HG02623 (cell line): Measurements from ENCODE around the gene SRC.

Experiments used
- ATAC-seq: cut with Tn5 transposase; IDR thresholded peaks from one replicate; pipeline ENCODE4 v1.9.1; 2021; ENCODE audit warnings: moderate library complexity; ENCODE audit not compliant: unreplicated experiment

The SRC gene

DNA sequence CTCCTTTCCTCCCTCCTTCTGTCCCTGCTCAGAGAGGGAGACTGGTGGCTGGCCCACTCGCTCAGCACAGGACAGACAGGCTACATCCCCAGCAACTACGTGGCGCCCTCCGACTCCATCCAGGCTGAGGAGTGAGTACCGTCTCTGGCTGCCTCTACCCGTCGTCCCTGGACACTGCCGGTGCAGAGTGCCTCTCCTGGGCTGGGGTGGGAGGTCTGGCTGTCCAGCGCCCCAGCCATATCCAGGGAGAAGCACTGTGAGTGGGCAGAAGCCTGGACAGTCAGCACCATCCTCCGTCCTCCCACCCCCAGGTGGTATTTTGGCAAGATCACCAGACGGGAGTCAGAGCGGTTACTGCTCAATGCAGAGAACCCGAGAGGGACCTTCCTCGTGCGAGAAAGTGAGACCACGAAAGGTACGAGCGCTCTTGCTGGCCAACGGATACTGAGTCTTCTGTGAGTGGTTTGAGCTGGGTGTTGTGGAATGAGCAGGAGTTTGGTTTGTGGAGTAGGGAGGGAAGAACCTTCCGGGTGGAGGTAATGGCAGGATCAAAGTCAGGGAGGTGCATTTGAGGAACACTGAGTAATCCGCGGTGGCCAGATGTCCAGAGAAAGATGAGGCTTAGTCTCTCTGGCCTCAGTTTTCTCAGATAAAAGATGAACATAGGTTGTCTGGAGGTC lies 48.1 kb downstream of the SRC start:
- ATAC-seq: no peak

DNA sequence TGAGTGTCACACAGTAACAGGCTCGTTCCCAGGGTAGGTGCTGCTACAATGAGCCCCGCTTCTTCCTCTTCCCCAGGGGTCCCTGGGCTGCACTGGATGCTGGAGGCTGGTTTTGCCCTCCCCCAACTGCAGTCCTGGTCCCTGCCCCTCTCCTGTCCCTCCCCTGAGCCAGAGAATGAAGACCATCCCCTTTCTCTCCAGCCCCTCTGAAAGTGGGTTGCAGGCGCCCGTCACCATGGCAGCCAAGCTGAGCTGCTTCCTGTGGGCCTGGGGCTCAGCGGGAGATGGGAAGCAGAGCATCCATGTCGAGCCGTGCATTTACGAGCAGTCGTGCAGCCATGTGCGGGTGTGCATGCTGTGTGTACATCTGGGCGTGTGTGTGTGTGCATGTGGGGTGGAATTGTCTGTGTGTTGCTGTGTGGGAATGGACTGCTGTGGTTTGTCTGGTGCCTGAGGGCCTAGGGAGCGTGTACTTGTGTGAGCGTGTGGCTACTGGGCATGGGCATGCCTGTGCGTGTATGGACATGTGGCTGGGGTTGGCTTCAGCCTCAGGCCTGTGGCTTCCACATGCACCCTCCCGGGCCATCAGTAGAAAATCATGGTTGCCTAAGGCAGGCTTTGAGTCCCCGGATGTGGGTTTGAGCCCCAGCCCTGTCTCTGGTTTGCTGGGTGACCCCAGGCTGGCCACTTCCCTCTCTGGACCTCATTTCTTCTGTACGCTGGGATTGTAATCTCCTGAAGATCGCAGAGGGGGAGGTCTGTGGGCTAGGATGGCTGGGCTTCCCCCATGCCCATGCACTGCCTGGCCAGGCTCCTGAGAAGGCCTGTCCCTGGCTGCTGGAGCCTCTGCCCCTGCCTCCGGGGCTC lies 48.8 kb downstream of the SRC start:
- ATAC-seq: no peak

- ATAC-seq: no peak
Measured at GRCh38 chr20:37395410-37395797, 49.5 kb downstream of the SRC start.

DNA sequence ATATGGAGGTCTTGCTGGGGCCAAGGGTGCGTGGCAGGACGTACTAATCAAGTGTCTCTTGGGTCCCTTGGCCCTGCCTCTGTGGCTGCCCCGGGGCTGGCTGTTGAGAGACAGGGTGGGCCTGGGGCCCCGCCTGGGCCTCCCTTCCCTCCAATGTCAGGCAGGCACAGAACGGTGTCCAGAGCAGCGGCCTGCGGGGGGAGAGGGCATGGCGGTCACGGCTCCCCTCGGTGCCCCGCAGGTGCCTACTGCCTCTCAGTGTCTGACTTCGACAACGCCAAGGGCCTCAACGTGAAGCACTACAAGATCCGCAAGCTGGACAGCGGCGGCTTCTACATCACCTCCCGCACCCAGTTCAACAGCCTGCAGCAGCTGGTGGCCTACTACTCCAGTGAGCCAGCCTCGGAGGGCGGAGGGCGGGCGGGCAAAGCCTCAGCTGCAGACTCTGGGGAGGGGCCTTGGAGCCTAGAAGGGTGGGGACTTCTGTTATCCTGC lies 50.0 kb downstream of the SRC start:
- no peak for ATAC-seq

- no peak for ATAC-seq
Measured at GRCh38 chr20:37396416-37397075, 50.6 kb downstream of the SRC start.

DNA sequence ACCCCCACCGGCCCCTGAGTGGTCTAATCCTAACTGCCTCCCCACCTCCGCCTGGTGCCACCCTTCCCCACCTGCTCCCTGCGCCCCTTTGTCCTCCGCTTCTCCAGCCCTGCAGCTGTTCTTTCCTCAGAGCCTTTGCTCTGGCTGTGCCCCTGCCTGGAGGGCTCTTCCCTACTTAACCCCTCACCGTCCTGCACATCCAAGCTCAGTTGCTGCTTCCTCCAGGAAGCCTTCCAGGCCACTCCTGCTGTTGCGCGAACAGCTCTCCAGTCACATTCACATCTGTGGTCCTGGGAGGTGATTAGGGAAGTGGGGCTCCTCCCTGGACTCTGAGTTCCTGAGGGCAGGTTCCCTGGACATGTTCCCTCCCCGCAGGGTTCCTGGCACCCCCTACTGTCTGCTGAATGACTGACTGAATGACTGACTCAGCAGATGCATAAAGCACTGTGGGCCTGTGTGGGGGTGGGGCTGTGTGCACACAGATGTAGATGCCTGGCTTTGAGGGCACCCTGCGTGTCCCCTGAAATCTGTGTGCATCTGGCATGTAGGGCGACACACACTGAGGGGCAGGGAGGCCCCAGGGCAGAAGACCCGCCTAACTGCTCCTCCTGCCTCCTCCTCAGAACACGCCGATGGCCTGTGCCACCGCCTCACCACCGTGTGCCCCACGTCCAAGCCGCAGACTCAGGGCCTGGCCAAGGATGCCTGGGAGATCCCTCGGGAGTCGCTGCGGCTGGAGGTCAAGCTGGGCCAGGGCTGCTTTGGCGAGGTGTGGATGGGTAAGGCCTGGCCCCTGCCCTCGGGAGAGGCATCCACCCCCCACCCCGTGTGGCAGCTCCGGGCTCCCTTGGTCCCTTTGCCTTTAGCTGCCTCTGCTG lies 51.4 kb downstream of the SRC start:
- no peak for ATAC-seq

- ATAC-seq: no peak
Measured at GRCh38 chr20:37397954-37398749, 52.2 kb downstream of the SRC start.

DNA sequence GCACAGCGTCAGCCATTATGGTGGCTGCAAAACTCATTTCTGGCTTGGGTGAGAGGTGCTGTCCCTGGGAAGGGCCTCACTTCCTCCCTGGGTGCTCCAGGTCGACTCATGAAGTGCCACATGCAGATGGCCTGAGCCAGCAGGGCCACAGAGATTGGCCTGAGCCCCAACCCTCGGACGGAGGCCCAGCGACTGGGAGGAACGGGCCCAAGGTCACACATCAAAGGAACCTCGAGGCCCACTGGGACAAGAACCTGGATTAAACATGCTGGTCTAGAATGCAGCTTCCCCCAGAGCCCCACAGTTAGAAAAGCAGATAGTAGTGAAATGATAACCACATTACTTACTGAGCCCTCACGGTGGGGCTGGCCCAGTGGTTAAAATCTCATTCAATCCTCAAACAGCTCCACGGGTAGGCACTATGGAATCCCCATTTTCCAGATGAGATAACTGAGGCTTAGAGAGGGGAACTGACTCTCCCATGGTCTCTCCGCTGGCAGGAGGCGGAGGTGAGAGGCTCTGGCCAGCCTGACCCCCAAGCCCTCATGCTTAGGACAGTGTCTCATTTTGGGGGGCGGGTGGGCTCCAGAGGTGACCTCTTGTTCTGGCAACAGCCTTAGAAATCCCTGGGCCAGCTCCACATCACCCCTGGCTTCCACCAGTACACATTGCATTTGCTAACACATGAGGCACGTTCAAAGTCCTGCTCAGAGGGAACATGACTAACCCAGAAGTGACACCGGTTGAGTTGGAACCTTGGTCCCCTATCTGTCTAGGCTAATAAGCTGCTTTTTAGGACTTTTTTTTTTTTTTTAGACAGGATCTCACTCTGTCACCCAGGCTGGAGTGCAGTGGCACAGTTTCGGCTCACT lies 53.0 kb downstream of the SRC start:
- ATAC-seq: no peak

- ATAC-seq: no peak
Measured at GRCh38 chr20:37401282-37401929, 55.5 kb downstream of the SRC start.

GRCh38 chr20:37401930-37402675 lies 56.2 kb downstream of the SRC start:
- no peak for ATAC-seq

- no peak for ATAC-seq
Measured at GRCh38 chr20:37403107-37404033, 57.4 kb downstream of the SRC start.

DNA sequence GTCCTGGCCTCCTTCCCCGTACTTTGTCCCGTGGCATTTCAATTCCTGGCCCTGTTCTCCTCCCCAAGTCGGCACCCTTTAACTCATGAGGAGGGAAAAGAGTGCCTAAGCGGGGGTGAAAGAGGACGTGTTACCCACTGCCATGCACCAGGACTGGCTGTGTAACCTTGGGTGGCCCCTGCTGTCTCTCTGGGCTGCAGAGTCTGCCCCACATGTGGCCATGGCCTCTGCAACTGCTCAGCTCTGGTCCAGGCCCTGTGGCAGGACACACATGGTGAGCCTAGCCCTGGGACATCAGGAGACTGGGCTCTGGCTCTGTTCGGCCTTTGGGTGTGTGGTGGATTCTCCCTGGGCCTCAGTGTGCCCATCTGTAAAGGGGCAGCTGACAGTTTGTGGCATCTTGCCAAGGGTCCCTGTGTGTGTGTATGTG lies 58.5 kb downstream of the SRC start:
- ATAC-seq: no peak

GRCh38 chr20:37405351-37405897 lies 59.5 kb downstream of the SRC start:
- no peak for ATAC-seq

DNA sequence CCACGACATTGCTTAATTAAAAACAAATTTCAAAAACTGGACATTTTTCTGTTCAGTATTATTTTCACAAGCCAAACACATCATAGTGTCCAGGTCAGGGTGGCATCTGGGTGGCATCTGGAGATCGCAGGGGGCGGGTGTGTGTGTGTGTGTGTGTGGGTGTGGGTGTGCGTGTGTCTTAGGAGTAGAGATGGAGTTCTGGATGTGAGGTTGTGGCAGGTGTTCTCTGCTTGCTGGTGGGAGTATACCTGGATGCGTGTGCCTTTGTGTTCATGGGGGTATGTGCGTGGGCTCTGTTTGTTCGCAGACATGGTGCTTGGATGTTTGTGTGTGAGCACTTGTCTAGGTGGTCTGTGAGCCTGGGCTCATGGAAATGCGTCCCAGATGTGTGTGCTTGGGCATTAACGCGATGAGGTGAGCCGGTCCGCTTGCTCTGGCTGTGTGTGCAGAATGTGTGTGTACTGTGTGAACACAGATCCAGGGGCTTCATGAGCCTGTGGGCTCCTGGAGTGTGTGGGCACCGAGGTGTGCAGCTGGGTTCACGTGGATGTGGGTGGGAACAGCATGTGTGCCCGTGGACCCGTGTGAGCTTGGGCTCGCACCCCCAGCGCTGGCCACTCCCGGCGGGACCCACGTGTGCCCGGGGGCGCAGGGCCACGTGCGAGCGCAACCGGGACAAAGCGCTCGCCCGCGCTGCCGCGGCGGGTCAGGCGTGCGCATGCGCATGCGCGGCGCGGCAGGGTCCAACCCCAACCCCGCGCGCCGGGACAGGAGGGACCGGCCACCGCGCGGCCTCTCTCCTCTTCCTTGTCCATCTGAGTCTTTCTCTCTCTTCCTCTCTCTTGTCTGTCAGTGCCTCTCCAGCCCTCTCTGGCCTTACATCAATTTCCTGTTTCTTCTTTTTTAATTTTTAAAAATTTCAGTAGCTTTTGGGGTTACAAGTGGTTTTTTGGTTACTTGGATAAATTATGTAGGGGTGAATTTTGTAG lies 60.4 kb downstream of the SRC start:
- ATAC-seq: no peak

DNA sequence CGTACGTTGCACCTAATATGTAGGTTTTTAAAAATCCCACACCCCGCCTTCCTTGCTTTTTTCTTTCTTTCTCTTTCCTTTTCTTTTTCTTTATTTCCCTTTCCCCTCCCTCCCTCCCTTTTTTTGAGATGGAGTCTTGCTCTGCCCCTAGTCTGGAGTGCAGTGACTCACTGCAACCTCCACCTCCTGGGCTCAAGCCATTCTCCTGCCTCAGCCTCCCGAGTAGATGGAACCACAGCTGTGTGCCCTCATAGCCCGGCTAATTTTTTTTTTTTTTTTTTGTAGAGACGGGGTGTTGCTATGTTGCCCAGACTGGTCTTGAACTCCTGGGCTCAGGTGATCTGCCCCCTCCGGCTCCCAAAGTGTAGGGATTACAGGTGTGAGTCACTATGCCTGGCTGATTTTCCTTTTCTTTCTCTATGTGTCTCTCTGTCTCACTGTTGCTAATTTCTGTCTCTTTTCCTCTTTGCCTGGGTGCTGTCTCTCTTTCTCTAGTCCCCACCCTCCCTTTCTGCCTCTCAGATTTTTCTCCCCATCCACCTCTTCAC lies 61.2 kb downstream of the SRC start:
- ATAC-seq: no peak
